T-helper 2 cell treated with Interferon-gamma antibody and Interleukin-4, amounts not matched to agents 5 μg/mL and 100 μg/mL, for 36 hours (primary cell): Measurements from ENCODE around the gene UBL3.
A peak's percentile ranks its signal among the peaks of the same experiment; 100 is the strongest.

Experiments used
- DNase-seq: peaks from one replicate; pipeline ENCODE4 v3.0.0; 2021; ENCODE audit warnings: low spot score
- H3K27ac Mint-ChIP-seq: one replicate; pipeline ENCODE4 v1.8.0; 2021; ENCODE audit warnings: mild to moderate bottlenecking, mixed read lengths
- H3K27me3 Mint-ChIP-seq: one replicate; pipeline ENCODE4 v1.8.0; 2021; ENCODE audit warnings: low read depth, mixed read lengths
- H3K36me3 Mint-ChIP-seq: one replicate; pipeline ENCODE4 v1.8.0; 2021; ENCODE audit warnings: low read depth, mixed read lengths
- H3K4me1 Mint-ChIP-seq: one replicate; pipeline ENCODE4 v1.8.0; 2021; ENCODE audit warnings: low read depth, mixed read lengths
- H3K4me3 Mint-ChIP-seq: one replicate; pipeline ENCODE4 v1.8.0; 2022; ENCODE audit warnings: mild to moderate bottlenecking, moderate library complexity, mixed read lengths
- H3K9me3 Mint-ChIP-seq: one replicate; pipeline ENCODE4 v1.8.0; 2021; ENCODE audit warnings: mixed read lengths

The UBL3 gene

DNA sequence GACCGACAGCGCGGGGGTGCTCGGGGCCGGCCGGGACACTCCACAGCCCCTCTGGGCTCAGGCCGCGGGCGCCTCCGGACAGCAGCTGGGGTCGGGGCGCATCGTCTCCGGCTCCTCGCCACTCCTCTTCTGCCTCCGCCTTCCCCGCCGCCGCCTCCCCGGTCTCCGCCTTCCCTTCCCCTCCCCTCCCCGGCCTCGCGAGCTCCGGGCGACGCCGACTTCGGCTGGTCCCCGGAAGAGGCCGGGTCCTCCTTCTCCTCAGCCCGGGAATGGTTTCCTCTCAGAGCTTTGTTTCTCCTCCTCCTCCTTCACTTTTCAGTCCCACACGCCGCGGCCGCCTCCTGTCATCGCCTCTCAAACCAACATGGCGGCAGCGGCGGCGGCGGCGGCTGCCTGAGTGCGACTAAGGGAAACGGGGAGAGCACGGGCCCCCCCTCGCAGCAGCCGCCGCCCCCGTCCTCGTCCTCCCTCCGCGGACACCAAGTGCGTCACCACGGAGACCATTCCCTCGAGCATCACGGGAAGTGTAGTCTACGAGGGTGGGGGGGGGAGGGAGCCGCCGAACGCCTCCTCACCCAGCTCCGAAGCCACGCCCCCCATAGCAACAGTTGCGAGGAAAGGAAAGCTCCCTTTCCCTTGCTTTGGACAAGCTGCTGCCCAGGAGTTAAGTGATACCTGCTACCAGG, at the start of gene UBL3:
Gene UBL3, minus strand, starts transcription at position 405 of the 686 bp plus-strand sequence. CDS start 1,079 bp downstream, outside the sequence.
- DNase-seq = peak; percentile 91
- Mint-ChIP-seq H3K27ac (peak within 1 kb of the TSS; percentile 100), H3K4me3 (peak within 1 kb of the TSS; percentile 97), H3K4me1 (peaks cover 26% of the 10 kb centered on the region), H3K36me3 (peaks cover 8% of the 10 kb centered on the region), H3K27me3 (no peaks in the 10 kb centered on the region), H3K9me3 (no peaks in the 10 kb centered on the region)

DNA sequence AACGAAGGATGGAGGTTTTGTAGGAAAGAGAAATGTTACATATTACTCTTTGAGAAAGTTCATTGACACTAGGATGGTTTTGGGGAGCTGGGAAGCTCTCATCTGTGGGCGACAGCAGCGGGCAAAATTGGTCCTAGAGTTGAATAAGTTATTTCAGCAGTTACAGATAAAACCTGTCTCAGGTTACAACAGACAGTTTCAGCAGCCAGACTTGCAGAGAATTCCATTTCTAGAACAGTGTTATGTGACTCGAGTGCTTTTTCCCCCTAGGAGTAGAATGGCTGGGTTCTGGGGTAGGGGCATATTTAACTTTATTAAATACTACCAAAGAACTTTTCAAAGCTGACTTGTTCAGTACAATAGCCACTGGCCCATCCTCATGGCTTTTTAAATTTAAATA, 46.7 kb upstream of the UBL3 start:
- Mint-ChIP-seq H3K4me1 (peaks cover 11% of the 10 kb centered on the region), H3K27me3 (peaks cover 33% of the 10 kb centered on the region), H3K9me3 (peaks cover 9% of the 10 kb centered on the region), H3K4me3 (no peak overlapping the region), H3K27ac (no peak overlapping the region), H3K36me3 (no peaks in the 10 kb centered on the region)
- DNase-seq = no peak

DNA sequence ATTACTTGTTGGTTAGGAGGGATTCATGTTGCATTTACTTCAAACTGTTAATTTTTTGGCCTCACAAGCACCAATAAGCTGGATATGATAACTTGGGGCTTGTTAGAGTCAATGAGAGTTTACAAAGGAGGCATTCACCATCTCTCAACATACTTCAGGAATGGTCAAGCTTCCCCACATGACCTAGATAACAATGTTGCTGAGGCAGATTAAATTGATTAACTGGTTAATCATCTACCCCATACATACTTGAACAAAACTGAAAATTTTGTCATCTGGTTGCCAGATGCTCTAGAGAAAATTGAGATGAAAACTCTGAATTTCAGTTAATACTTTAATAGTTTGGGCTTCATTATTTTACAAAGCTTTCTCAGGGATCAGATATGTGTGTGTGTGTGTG, 43.0 kb upstream of the UBL3 start:
- Mint-ChIP-seq H3K9me3 (no peaks in the 10 kb centered on the region), H3K27me3 (peaks cover 13% of the 10 kb centered on the region), H3K36me3 (no peaks in the 10 kb centered on the region), H3K27ac (no peak overlapping the region), H3K4me3 (no peak overlapping the region), H3K4me1 (peaks cover 5% of the 10 kb centered on the region)
- DNase-seq = no peak

DNA sequence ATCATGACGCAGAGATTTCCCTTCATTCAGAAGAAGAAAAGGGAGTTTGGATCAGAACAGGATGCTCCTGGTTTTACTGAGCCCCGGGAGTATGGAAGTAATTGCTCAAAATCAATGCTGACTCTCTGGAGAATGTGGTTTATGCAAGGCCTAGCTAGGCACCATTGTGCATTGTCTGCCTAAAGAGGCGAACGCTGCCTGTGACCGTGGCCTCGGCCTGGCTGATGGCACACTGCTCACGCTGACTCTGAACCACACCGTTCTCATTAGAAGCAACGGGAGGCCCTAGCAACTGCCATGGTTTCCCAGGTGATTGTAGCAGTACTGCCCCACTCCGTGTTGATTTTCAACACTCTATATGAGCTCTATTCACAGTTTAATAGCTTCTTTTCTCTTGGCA, 41.7 kb upstream of the UBL3 start:
- Mint-ChIP-seq H3K9me3 (no peaks in the 10 kb centered on the region), H3K27me3 (peaks cover 5% of the 10 kb centered on the region)

GRCh38 chr13:29889111-29889510, 38.7 kb upstream of the UBL3 start:
- Mint-ChIP-seq H3K4me3 (no peak overlapping the region), H3K27ac (no peak overlapping the region), H3K36me3 (no peaks in the 10 kb centered on the region), H3K4me1 (peaks cover 19% of the 10 kb centered on the region), H3K27me3 (no peaks in the 10 kb centered on the region), H3K9me3 (no peaks in the 10 kb centered on the region)
- DNase-seq = no peak

More for the DNA sequence above, 41.7 kb upstream of the UBL3 start:
- Mint-ChIP-seq H3K4me3 (no peak overlapping the region), H3K27ac (no peak overlapping the region), H3K36me3 (no peaks in the 10 kb centered on the region), H3K4me1 (peaks cover 7% of the 10 kb centered on the region)
- DNase-seq = no peak

- no peak for DNase-seq
- Mint-ChIP-seq H3K36me3 (no peaks in the 10 kb centered on the region), H3K9me3 (no peaks in the 10 kb centered on the region), H3K4me3 (no peak overlapping the region), H3K27ac (no peak overlapping the region), H3K4me1 (peaks cover 18% of the 10 kb centered on the region), H3K27me3 (no peaks in the 10 kb centered on the region)
Observed at GRCh38 chr13:29888306-29888705, 37.9 kb upstream of the UBL3 start.

DNA sequence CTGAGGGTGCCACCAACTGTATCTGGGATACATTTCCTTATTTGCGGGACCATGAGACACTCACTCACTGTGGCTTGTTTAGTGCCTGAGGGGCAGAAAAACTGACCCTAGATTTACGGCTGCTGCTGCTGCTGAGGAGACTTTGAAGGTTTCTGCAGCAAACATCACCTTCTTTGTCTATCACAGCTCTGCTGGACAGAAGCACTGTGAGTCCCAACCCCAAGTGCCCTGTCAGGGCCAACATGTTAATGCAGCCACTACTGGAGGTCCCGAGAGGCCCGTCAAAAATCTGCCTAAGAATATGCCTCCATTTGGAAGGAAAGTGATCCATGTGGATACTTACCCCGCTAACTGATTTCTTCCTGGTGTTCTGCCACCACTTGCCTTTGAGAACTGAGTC, 37.3 kb upstream of the UBL3 start:
- Mint-ChIP-seq H3K4me1 (peaks cover 18% of the 10 kb centered on the region), H3K9me3 (no peaks in the 10 kb centered on the region), H3K27me3 (no peaks in the 10 kb centered on the region), H3K4me3 (no peak overlapping the region), H3K36me3 (no peaks in the 10 kb centered on the region), H3K27ac (no peak overlapping the region)
- no peak for DNase-seq

- Mint-ChIP-seq H3K27ac (no peak overlapping the region), H3K4me3 (no peak overlapping the region), H3K9me3 (no peaks in the 10 kb centered on the region), H3K4me1 (peaks cover 18% of the 10 kb centered on the region), H3K27me3 (no peaks in the 10 kb centered on the region), H3K36me3 (no peaks in the 10 kb centered on the region)
- no peak for DNase-seq
Observed at GRCh38 chr13:29887030-29887557, 36.7 kb upstream of the UBL3 start.

GRCh38 chr13:29886446-29886845, 36.0 kb upstream of the UBL3 start:
- H3K27me3 Mint-ChIP-seq = no peaks in the 10 kb centered on the region
- no peak overlapping the region for H3K4me3 Mint-ChIP-seq
- H3K27ac Mint-ChIP-seq = no peak overlapping the region
- peaks cover 18% of the 10 kb centered on the region for H3K4me1 Mint-ChIP-seq
- H3K9me3 Mint-ChIP-seq = no peaks in the 10 kb centered on the region
- DNase-seq = peak; percentile 56
- H3K36me3 Mint-ChIP-seq = no peaks in the 10 kb centered on the region

GRCh38 chr13:29885989-29886388, 35.6 kb upstream of the UBL3 start:
- no peak overlapping the region for H3K27ac Mint-ChIP-seq

GRCh38 chr13:29884671-29885430, 34.4 kb upstream of the UBL3 start:
- H3K9me3 Mint-ChIP-seq = no peaks in the 10 kb centered on the region
- H3K27me3 Mint-ChIP-seq = peaks cover 7% of the 10 kb centered on the region
- no peak for DNase-seq
- no peak overlapping the region for H3K4me3 Mint-ChIP-seq
- peaks cover 18% of the 10 kb centered on the region for H3K4me1 Mint-ChIP-seq
- no peaks in the 10 kb centered on the region for H3K36me3 Mint-ChIP-seq
- no peak overlapping the region for H3K27ac Mint-ChIP-seq

More at GRCh38 chr13:29885989-29886388, 35.6 kb upstream of the UBL3 start:
- no peak for DNase-seq
- H3K4me1 Mint-ChIP-seq = peaks cover 18% of the 10 kb centered on the region
- no peaks in the 10 kb centered on the region for H3K27me3 Mint-ChIP-seq
- no peaks in the 10 kb centered on the region for H3K9me3 Mint-ChIP-seq
- no peak overlapping the region for H3K4me3 Mint-ChIP-seq
- no peaks in the 10 kb centered on the region for H3K36me3 Mint-ChIP-seq

- no peak for DNase-seq
- H3K27me3 Mint-ChIP-seq = peaks cover 12% of the 10 kb centered on the region
- no peak overlapping the region for H3K27ac Mint-ChIP-seq
- H3K4me3 Mint-ChIP-seq = no peak overlapping the region
- H3K9me3 Mint-ChIP-seq = no peaks in the 10 kb centered on the region
- H3K4me1 Mint-ChIP-seq = peaks cover 18% of the 10 kb centered on the region
- H3K36me3 Mint-ChIP-seq = no peaks in the 10 kb centered on the region
Observed at GRCh38 chr13:29883941-29884518, 33.6 kb upstream of the UBL3 start.

- Mint-ChIP-seq H3K9me3 (no peaks in the 10 kb centered on the region), H3K27me3 (peaks cover 24% of the 10 kb centered on the region), H3K4me1 (peaks cover 15% of the 10 kb centered on the region), H3K36me3 (no peaks in the 10 kb centered on the region), H3K27ac (no peak overlapping the region), H3K4me3 (no peak overlapping the region)
- DNase-seq = no peak
Observed at GRCh38 chr13:29882076-29882475, 31.7 kb upstream of the UBL3 start.

DNA sequence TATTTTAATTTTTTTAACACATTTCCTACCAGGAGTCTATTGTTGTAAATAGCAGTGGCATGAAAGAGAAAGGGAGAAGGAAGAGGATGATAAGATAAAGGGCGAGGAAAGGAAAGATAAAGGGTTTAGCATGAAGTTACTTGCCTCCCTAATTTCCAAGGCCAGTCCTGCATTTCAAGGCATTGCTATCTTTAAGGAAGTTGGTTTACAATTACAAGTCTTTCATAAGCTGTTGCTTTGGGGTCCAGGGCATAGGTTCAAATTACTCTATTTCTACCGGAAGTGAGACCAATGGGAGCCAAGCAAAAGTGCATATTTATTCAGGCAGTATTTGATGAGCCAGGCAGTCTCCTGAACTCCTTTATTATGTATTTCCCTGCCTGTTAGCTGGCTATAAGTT, 27.7 kb upstream of the UBL3 start:
- no peak overlapping the region for H3K4me3 Mint-ChIP-seq
- no peaks in the 10 kb centered on the region for H3K36me3 Mint-ChIP-seq
- H3K9me3 Mint-ChIP-seq = no peaks in the 10 kb centered on the region
- H3K4me1 Mint-ChIP-seq = no peaks in the 10 kb centered on the region
- H3K27me3 Mint-ChIP-seq = peaks cover 45% of the 10 kb centered on the region
- no peak overlapping the region for H3K27ac Mint-ChIP-seq
- DNase-seq = no peak
